ENCODE measurements around the gene MKI67. TPM values are rescaled to one million over a fixed set of nuclear protein-coding genes. Genes with fewer than 3 reads are reported as not detected.

The MKI67 gene
- total and polyA plus RNA-seq, 9 donors = 14.4 to 52.3 (median 38.2) TPM

DNA sequence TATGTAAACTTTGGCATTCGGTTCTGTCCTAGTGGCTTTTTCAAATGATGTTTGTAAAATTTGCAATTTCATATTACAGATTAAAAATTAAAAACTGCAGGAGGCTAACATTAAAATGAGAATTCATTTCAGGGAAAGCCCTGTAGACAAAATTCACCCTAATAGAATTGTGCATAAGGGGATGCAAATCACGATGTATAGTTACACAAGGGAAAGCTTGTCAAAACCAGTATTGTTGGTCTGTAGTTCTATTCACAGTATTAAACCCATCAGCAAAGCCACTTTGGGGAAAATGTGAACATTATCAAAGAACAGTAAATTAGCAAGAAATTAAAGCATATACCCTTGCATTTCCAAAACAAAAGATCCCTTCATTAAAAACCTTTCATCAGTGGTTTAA is 39.9 kb upstream of the MKI67 start:
- Histone ChIP-seq H3K36me3 (ENCODE audit: control insufficient read depth, insufficient read depth, low read length) (no peaks in the 10 kb centered on the region), H3K4me1 (ENCODE audit: control insufficient read depth, insufficient read depth, low read length) (no peaks in the 10 kb centered on the region), H3K27me3 (ENCODE audit: control insufficient read depth, insufficient read depth, low read length) (peaks cover 12% of the 10 kb centered on the region), H3K4me3 (ENCODE audit: low read length) (no peak overlapping the region), H3K9me3 (replicated peaks; ENCODE audit: control insufficient read depth, low read depth, low read length) (no peaks in the 10 kb centered on the region), H3K27ac (ENCODE audit: low read length) (no peak overlapping the region)
- WGBS (ENCODE audit: insufficient coverage) = no CpG with 5 or more reads among the region's 2 CpGs
- no peak for DNase-seq

DNA sequence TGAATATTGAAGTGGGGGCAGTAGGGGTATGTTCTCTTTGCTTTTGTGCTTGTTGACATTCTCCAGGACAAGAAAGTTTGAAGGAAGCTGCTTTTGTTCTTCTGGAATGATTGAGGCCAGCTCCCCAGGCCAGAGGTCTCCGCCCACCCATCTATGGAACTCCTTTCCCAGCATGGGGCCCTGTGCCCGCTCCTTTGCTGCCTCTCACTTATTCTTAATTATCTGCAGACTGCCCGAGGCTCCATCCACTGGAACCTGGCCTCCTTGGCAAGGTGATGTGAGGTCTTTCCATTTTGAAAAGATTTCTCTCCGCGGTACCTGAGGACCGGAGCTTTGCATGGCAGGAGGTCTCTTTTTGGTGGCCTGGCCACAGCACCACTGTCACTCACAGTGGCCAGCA is 39.3 kb upstream of the MKI67 start:
- H3K9me3 ChIP-seq (replicated peaks; ENCODE audit: control insufficient read depth, low read depth, low read length) = no peaks in the 10 kb centered on the region
- no peaks in the 10 kb centered on the region for H3K4me1 ChIP-seq (ENCODE audit: control insufficient read depth, insufficient read depth, low read length)
- 90% methylated on average over 3 of the region's 6 CpGs for WGBS (ENCODE audit: insufficient coverage)
- no peak for DNase-seq
- H3K27ac ChIP-seq (ENCODE audit: low read length) = no peak overlapping the region
- H3K27me3 ChIP-seq (ENCODE audit: control insufficient read depth, insufficient read depth, low read length) = peaks cover 12% of the 10 kb centered on the region
- no peak overlapping the region for H3K4me3 ChIP-seq (ENCODE audit: low read length)
- H3K36me3 ChIP-seq (ENCODE audit: control insufficient read depth, insufficient read depth, low read length) = no peaks in the 10 kb centered on the region

GRCh38 chr10:128163701-128164100 is 37.5 kb upstream of the MKI67 start:
- no peaks in the 10 kb centered on the region for H3K4me1 ChIP-seq (ENCODE audit: control insufficient read depth, insufficient read depth, low read length)
- H3K4me3 ChIP-seq (ENCODE audit: low read length) = no peak overlapping the region
- DNase-seq = no peak
- H3K9me3 ChIP-seq (replicated peaks; ENCODE audit: control insufficient read depth, low read depth, low read length) = no peaks in the 10 kb centered on the region
- no peak overlapping the region for H3K27ac ChIP-seq (ENCODE audit: low read length)
- WGBS (ENCODE audit: insufficient coverage) = 76% methylated on average over 3 of the region's 5 CpGs
- peaks cover 10% of the 10 kb centered on the region for H3K27me3 ChIP-seq (ENCODE audit: control insufficient read depth, insufficient read depth, low read length)
- no peaks in the 10 kb centered on the region for H3K36me3 ChIP-seq (ENCODE audit: control insufficient read depth, insufficient read depth, low read length)

- Histone ChIP-seq H3K27me3 (ENCODE audit: control insufficient read depth, insufficient read depth, low read length) (peaks cover 9% of the 10 kb centered on the region), H3K27ac (ENCODE audit: low read length) (no peak overlapping the region), H3K4me1 (ENCODE audit: control insufficient read depth, insufficient read depth, low read length) (no peaks in the 10 kb centered on the region), H3K36me3 (ENCODE audit: control insufficient read depth, insufficient read depth, low read length) (no peaks in the 10 kb centered on the region), H3K9me3 (replicated peaks; ENCODE audit: control insufficient read depth, low read depth, low read length) (no peaks in the 10 kb centered on the region), H3K4me3 (ENCODE audit: low read length) (no peak overlapping the region)
- no peak for DNase-seq
- 81% methylated on average over 7 of the region's 7 CpGs for WGBS (ENCODE audit: insufficient coverage)
Observed at GRCh38 chr10:128161031-128161430, 34.8 kb upstream of the MKI67 start.

- no peak overlapping the region for H3K4me3 ChIP-seq (ENCODE audit: low read length)
Observed at GRCh38 chr10:128160297-128160711, 34.1 kb upstream of the MKI67 start.

DNA sequence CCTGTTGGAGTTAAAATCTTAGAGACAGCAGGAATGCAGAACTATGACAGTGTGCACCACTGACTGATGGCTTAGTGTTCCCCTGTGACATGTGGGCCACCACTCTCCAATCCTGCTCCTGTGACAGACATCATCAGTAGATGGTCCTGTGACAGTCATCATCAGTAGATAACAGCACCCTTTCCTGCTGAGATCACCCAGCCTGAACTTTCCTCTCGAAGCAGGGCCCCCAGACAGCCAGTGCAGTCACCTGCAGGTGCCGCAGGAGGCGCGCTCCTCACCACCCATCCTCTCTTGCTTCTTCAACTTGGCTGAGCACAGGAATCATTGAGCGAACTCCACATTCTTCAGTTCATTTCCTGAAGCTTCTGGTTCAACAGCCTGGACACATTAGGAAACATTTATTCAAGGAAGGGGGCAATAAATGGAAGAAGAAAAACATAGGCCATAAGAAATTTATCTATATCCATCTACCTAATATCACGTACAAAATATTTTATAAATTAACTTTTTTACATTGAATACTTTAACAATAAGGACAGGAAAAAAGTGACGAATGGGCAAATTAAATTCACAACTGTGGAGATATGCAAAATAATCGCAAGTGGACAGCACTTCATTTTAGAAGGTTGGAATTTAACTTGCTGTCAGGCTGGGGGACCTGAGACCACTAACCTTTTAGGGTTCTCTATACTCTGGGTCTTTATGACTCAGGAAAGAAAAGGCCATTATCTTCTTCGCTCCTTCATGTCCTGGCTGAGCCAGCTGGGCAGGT is 32.0 kb upstream of the MKI67 start:
- Histone ChIP-seq H3K27me3 (ENCODE audit: control insufficient read depth, insufficient read depth, low read length) (peaks cover 13% of the 10 kb centered on the region), H3K4me1 (ENCODE audit: control insufficient read depth, insufficient read depth, low read length) (no peaks in the 10 kb centered on the region), H3K36me3 (ENCODE audit: control insufficient read depth, insufficient read depth, low read length) (no peaks in the 10 kb centered on the region), H3K9me3 (replicated peaks; ENCODE audit: control insufficient read depth, low read depth, low read length) (no peaks in the 10 kb centered on the region), H3K27ac (ENCODE audit: low read length) (no peak overlapping the region), H3K4me3 (ENCODE audit: low read length) (no peak overlapping the region)
- 92% methylated on average over 2 of the region's 9 CpGs for WGBS (ENCODE audit: insufficient coverage)
- no peak for DNase-seq

More at GRCh38 chr10:128160297-128160711, 34.1 kb upstream of the MKI67 start:
- Histone ChIP-seq H3K27me3 (ENCODE audit: control insufficient read depth, insufficient read depth, low read length) (peaks cover 4% of the 10 kb centered on the region), H3K36me3 (ENCODE audit: control insufficient read depth, insufficient read depth, low read length) (no peaks in the 10 kb centered on the region), H3K9me3 (replicated peaks; ENCODE audit: control insufficient read depth, low read depth, low read length) (no peaks in the 10 kb centered on the region), H3K4me1 (ENCODE audit: control insufficient read depth, insufficient read depth, low read length) (no peaks in the 10 kb centered on the region), H3K27ac (ENCODE audit: low read length) (no peak overlapping the region)
- no CpG with 5 or more reads among the region's 6 CpGs for WGBS (ENCODE audit: insufficient coverage)
- DNase-seq = no peak

DNA sequence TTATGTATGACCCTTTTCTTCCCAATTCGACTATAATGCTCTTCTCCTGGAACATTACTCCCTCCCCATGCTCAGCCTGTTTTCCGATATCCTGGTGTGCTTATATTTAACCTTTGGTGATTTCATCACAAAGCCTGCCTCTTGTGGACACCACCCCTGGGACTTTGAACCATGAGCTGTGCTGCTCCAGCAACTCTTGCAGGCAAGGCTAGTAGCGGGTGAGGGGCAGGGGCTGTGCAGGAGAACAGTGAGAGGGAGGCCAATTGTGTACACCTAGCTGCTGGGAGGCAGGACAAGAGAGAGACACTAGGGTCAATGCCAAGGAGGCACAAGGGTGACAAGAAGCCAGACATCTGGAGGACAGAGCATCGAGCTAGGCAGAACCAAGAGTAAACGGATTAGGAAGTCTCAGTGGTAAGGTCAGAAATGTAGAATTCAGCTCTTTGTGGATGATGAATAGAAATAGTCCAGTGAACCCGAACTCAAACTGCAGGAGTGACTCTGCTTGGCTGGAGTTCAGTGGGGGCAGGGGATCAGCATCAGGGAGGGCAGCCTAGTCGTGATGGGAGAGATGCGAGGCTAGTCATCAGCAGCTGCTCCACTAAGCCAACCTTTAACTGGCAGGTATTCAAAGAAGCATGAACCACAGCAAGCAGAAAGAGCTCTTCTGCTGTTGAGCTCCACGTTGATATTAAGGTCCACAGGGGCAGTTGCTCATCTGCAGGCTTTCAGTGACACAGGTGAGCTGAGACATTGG is 31.0 kb upstream of the MKI67 start:
- DNase-seq = no peak
- Histone ChIP-seq H3K4me1 (ENCODE audit: control insufficient read depth, insufficient read depth, low read length) (no peaks in the 10 kb centered on the region), H3K4me3 (ENCODE audit: low read length) (no peak overlapping the region), H3K27ac (ENCODE audit: low read length) (no peak overlapping the region), H3K36me3 (ENCODE audit: control insufficient read depth, insufficient read depth, low read length) (no peaks in the 10 kb centered on the region), H3K27me3 (ENCODE audit: control insufficient read depth, insufficient read depth, low read length) (peaks cover 12% of the 10 kb centered on the region), H3K9me3 (replicated peaks; ENCODE audit: control insufficient read depth, low read depth, low read length) (no peaks in the 10 kb centered on the region)
- WGBS (ENCODE audit: insufficient coverage) = 68% methylated on average over 7 of the region's 9 CpGs

DNA sequence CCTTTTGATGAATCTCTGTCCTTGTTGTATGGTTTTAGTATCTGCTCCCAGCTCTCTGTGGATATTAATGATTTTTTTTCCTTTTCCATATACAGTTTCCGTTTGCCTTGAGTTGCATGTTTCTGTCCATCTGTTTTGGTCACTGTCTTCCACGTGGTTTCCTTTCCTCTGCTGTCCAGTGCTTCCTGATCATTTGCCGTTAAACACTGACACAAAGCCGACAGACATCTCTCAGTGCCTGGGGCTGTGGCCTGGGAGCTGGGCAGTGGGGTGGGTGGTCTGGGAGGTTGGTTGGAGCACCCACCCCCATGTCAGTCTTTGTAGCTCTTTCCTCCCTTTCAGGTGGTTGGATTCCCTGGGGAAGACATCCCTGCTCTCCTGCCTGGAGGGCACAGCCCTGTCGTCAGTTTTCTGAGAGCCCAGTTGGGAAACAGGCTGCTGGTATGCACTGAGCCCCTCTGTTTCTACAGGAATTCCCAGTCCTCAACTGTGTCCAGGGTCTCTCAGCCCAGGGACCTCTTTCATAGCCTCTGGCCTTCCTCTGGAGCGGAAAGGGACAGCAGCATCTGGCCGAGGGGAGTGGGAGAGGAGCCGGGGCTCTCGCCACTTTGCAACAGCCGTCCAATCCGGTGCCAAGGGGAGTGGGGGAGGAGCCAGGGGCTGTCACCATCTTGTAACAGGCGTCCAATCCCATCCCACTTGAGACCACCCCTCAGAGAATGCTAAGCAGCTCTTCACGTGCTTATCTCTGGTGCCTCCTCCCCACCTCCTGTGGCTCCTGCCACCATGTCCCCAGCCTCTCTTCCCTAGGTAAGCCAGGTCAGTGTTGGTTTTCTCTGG is 26.7 kb upstream of the MKI67 start:
- Histone ChIP-seq H3K36me3 (ENCODE audit: control insufficient read depth, insufficient read depth, low read length) (no peaks in the 10 kb centered on the region), H3K9me3 (replicated peaks; ENCODE audit: control insufficient read depth, low read depth, low read length) (no peaks in the 10 kb centered on the region), H3K4me1 (ENCODE audit: control insufficient read depth, insufficient read depth, low read length) (peaks cover 4% of the 10 kb centered on the region), H3K4me3 (ENCODE audit: low read length) (no peak overlapping the region), H3K27me3 (ENCODE audit: control insufficient read depth, insufficient read depth, low read length) (peaks cover 21% of the 10 kb centered on the region), H3K27ac (ENCODE audit: low read length) (no peak overlapping the region)
- peak; percentile 26 for DNase-seq
- 25% methylated on average over 3 of the region's 13 CpGs for WGBS (ENCODE audit: insufficient coverage)

DNA sequence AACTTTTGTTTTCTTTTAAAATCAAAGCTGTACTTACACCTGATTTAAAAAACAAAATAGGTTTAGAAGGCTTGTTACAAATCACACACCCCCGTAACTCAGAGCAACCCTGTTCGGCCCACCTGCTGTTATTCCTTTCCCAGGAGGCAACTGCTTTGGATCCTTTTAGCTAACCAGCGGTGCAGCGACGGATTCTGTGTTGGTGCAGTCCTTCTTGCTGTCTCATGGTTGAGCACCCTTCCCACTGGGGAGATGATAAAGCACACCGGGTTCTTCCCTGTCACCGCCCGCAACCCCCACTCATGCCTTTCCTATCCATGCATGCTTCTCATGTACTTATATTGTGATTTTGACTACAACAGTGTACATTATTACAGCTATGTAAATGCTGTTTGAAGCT is 24.8 kb upstream of the MKI67 start:
- Histone ChIP-seq H3K36me3 (ENCODE audit: control insufficient read depth, insufficient read depth, low read length) (no peaks in the 10 kb centered on the region), H3K27me3 (ENCODE audit: control insufficient read depth, insufficient read depth, low read length) (peaks cover 26% of the 10 kb centered on the region), H3K4me3 (ENCODE audit: low read length) (no peak overlapping the region), H3K27ac (ENCODE audit: low read length) (no peak overlapping the region), H3K9me3 (replicated peaks; ENCODE audit: control insufficient read depth, low read depth, low read length) (no peaks in the 10 kb centered on the region), H3K4me1 (ENCODE audit: control insufficient read depth, insufficient read depth, low read length) (peaks cover 4% of the 10 kb centered on the region)
- DNase-seq = no peak
- 66% methylated on average over 5 of the region's 8 CpGs for WGBS (ENCODE audit: insufficient coverage)

DNA sequence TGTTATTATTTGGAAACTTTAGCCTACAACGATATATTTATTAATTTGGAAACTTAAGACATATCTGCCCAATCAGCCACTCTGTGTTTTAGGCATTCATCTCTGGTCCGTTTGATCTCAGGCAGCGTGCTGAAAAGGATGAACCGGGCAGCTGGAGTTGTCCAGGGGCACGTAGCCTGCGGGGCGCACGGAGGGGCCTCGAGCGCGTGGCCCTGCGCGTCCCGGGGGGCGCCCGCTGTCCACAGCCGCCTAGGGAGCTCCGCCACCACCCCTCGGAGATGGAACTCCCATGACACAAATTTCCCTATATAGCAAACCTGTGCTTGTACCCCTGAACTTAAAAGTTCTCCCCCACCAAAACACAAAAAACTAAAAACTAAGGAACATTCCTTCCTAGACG is 24.3 kb upstream of the MKI67 start:
- Histone ChIP-seq H3K4me3 (ENCODE audit: low read length) (peak overlapping the region; percentile 51), H3K9me3 (replicated peaks; ENCODE audit: control insufficient read depth, low read depth, low read length) (no peaks in the 10 kb centered on the region), H3K27ac (ENCODE audit: low read length) (no peak overlapping the region), H3K27me3 (ENCODE audit: control insufficient read depth, insufficient read depth, low read length) (peaks cover 26% of the 10 kb centered on the region), H3K4me1 (ENCODE audit: control insufficient read depth, insufficient read depth, low read length) (peaks cover 4% of the 10 kb centered on the region), H3K36me3 (ENCODE audit: control insufficient read depth, insufficient read depth, low read length) (no peaks in the 10 kb centered on the region)
- DNase-seq = no peak
- 46% methylated on average over 14 of the region's 20 CpGs for WGBS (ENCODE audit: insufficient coverage)
